Stimulated activated naive CD4-positive, alpha-beta T cell (primary cell): ENCODE measurements around the gene CCR7.
"Not testable (repeated sequence)": the region's sequence is repeated elsewhere in the genome, so short reads cannot be mapped to it uniquely, and the experiment has no call there.

ENCODE experiments used
- DNase-seq, 6 experiments: peaks; one replicate each; lab custom pipeline; 2025; lab: John Stamatoyannopoulos, UW

The CCR7 gene

DNA sequence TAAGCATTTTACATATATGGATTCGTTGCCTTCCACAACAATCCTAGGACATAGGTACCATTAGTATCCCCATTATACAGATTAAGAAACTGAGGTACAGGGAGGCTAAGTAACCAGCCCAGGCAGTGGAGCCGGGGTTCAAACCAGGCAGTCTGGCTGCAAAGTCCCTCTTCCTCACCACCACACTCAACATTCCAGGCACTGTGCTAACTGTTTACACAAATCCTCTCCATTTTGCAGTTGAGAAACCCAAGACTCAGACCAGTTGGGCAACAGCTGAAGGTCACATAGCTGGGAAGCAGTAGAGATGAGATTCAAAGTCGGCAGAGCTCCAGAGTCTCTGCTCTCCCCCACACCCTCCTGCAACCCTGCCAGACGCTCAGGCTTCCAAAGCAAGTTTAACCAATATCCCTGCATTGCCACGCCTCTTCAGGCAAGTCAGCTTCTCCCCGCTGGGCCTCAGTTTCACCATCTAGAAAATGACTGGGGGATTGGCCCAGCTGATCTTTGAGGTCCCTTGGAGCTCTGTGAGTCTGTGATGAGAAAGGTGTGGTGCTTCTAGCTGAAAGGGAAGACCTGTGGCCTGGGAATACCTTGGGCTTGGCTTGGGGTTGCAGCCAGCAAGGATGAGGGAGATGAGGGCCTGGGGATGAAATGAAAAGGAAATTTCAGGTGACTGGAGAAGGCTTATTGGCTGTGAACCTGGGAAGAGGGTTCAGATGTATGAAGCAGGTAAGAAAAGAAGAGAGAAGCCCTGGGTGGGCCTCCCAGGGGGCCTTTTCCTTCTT, 14.0 kb downstream of the CCR7 start:
- peak in 1 of 6 experiments; percentile 42 for DNase-seq

DNA sequence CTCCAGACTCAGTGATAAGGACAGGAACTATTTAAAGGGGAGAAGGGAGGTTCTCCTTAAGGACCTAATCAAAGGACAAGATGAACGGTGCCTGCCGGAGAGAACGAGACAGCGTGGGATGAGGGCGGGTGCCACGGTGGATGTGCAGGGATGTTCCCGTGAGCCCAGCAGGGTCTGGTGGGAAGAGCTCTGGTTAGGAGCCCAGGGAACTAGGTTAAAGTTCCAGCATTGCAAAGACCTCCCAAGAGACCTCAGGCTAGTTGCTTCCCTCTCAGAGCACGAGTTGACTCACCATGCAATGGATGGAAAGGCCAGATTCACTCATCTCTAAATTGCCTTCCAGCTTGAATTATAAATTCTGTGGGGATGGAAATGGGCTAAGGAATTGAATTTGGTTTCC, 14.7 kb downstream of the CCR7 start:
- no peak for DNase-seq

DNA sequence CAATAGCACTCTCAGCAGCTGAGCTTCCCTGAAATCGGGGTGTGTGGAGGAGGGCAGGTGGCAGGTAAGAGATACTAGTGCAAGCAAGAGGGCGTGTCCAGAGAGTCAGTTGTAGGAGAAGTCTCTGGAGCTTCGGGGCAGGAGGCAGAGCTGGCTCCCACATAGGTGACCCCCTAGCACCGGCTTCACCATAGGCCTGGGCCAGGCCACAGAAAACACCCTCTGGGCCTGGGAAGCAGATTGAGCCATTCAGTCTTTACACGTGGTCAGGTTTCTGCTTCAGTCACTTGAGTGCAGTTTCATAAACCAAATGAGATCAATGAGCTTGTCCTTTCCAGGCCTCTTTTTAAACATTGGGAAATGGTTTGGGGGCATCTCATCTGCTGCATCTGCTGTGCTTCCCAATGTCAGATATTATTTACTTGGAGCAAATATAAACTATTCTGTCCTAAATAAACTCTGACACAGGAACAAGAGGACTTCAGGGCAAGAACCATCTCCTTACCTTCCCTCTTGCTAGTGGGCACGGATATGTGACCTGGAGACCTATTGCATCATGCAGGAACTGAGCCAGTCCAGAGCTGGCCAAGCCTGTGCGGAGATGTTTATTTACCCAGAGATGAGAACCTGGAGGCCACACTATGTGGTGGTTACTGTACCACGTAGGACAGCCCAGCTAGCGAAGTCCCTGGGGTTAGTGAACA, 16.1 kb downstream of the CCR7 start:
- peak in 1 of 6 experiments; percentile 59 for DNase-seq

DNA sequence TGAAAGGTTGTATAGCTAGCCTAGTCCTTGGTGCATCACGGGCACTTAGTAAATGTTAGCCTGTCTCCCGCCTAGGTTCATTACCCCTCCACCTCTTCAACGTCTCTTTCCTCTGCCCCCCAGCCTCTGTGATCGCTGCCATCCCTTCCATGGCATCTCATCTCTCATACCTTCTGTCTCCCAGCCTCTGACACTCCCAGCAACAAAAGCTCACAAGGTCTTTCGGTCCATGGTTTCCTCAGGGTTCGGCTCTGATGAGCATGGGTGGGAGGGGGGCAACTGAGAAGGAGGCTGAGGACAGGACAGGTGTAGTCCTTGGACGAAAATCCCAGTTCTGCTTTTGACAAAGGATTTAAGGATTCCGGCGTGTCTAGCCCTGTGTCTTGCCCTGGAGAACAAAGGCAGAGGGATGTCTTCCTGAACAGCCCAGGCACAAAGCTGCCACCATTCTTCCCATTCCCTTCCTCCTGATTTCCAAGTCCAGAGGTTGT, 16.7 kb downstream of the CCR7 start:
- peak in 2 of 6 experiments; percentile 38 to 43 for DNase-seq

- DNase-seq: no peak
These were observed 17.3 kb downstream of the CCR7 start for GRCh38 chr17:40547785-40548478.

GRCh38 chr17:40547079-40547784, 18.0 kb downstream of the CCR7 start:
- DNase-seq: peak; percentile 48 to 82 (median 70)

DNA sequence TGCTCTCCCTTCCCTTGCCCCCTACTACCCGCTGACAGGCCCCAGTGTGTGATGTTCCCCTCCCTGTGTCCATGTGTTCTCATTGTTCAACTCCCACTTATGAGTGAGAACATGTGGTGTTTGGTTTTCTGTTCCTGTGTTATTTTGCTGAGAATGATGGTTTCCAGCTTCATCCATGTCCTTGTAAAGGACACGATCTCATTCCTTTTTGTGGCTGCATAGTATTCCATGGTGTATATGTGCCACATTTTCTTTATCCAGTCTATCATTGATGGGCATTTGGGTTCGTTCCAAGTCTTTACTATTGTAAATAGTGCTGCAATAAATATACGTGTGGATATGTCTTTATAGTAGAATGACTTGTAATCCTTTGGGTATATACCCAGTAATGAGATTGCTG, 18.8 kb downstream of the CCR7 start:
- not testable (repeated sequence) for DNase-seq

DNA sequence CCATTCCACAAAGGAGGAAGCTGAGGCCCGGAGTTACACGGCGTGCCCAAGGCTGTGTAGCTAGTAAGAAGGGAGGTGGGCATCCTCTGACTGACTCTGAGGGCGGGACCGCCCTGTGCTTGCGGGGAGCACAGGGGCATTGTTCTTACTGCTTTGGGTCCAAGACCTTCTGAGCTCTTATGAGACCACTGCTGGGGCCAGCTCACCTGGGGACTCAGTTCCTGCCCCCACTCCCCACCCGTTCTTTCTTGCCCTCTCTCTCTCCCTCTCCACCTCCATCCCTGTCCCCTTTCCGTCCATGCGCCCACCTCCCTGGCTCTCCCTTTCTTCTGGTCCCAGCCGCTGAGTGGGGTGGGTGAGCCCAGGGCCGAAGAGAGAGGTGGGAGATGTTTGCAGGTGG, 19.6 kb downstream of the CCR7 start:
- no peak for DNase-seq

GRCh38 chr17:40542558-40543411, 22.5 kb downstream of the CCR7 start:
- peak in 2 of 6 experiments; percentile 24 to 26 for DNase-seq

DNA sequence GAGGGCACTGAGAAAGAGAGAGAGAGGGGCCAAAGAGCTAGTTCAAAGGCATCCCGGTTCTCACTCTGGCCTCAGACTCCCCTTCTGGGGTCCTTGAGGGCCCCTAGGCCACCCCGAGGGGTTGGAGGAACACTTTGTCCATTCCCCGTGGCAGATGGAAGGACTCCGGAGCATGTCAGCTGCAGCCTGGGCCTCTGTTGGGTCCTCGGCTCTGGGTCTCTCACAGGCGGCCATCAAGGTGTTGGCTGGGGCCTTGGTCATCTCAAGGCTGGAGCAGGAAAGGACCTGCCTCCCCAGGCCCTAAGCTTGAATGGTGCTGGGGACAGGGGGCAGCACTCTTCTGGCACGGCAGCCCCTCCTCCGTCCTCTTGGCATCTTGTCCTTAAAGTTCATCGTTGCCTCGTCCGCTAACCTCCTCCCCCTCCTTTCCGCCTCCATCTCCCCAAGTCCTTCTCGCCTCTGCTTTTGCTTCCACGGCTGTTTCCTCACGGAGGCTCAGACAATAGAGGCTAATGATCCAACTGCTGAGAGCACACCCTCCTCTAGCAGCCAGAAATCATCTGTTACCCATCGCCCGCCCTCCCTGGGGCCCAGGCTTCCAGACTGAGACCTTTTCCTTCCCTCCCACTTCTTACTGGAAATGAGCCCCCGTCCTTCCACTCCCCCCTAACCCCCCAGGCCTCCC, 23.3 kb downstream of the CCR7 start:
- peak in 1 of 6 experiments; percentile 26 for DNase-seq

DNA sequence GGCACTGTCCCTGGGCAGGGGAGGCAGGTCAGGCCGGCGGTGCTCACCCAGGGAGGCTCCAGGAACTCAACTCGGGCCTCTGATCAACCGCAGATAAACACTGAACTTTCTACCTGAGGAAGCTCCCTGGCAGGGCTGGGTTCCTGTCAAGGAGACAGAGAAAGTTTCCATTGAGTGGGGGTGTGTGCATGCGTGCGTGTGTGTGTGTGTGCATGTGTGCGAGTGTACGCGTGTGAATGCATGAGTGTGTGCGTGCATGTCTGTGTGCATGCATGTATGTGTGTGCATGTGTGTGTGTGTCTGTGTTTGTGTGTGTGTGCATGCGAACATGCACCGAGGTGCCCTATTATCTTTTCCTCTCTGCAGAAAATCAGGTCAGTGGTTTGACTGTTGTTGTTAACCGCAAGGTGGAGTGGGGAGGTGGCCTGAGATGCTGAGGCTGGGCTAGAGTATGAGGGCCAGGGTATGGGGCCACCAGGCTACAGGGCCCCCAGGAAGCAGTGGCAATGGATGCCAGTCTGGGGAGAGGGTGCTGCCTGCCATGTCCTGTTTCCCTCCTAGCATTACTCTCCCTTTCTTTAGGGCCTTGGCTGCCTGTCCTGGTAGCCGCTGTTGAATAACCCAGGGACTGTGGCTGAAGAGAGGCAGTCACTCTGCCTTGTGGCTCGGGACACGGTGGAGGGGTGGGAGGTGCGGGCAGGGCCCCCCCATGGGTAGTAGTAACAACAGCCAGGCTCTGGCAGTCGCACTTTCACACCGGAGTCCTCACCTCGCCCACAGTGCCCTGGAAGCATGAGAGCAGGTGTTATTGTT, 24.0 kb downstream of the CCR7 start:
- DNase-seq: peak; percentile 49 to 82 (median 76)

DNA sequence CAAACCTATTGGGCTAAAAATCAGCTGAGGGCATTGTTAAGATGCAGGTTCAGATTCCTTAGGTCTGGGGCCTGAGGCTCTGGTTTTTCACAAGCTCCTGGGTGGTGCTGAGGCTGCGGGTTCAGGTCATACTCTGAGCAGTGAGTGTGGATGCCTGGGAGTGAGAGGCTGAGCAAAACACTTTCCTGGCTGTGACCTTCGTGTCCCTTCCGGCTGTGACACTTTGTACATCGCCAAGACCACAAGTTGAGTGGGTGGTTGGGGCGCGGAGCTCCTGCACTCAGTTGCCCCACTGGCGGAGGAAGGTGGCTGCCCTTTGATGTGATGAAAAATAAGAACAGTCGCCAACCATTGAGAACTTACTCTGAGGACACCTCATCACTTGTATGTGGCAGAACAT, 24.8 kb downstream of the CCR7 start:
- DNase-seq: peak in 5 of 6 experiments; percentile 21 to 70 (median 43)

DNA sequence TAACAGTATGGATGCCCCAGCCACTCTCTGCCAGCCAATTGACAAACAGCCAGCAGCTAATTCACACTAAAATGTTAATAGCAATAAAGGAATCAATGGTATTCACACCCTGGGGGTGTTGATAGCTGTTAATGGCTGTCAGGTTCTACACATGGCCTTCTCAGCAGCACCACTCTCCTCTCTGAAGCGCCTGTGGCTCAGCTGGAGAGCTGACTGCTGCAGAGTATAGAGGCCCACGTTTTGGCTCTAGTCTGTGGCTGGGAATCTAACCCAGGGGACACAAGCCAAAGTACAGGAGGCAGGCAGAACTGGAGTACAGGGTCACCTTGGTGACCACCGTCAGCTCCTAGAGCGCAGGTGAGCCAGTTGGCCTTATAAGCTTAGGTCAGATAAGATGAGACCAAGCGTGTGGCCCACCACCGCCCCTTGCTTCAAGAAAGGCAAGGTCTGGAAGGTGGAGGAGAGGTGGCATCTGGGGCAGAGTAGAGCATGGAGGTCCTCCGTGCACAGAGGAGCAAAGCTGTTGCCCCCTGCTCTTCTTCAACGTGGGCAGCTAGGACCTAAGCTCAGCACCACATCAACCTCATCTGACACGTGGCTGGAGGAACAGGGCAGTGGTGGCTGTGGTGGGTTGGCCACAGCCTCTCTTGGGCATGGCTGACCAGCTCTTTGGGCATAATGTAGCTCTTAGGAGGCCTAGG, 25.4 kb downstream of the CCR7 start:
- DNase-seq: no peak

DNA sequence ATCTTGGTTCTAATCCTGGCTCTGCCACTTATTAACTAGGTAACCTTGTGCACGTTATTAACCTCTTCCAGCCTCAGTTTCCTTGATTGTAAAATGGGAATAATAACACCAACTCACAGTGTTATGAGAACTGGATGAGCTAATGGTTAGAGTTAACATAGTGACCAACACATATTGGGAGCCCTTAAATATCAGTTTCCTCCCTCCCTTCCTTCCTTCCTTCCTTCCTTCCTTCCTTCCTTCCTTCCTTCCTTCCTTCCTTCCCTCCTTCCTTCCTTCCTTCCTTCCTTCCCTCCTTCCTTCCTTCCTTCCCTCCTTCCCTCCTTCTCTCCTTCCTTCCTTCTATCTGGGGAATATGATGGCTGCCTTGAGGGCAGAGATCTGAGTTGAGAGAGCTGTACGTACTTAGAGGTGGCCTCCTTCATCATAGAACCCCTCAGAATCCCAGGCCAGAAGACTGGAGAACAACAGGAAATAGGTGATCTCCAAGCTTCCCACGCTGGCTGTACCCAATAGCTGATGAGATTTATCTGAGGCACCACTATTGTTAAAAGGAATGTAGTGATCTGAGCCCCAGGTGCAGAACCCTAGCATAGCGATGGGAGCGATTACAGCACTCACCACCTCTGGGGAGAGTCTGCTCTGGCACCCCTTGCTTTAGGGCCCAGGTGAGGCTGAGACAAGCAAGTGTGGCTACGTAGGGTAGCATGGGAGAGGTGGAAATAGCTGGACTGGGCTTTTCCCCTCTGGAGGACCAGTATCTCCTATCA, 26.2 kb downstream of the CCR7 start:
- DNase-seq: no peak

- no peak for DNase-seq
These were observed 27.0 kb downstream of the CCR7 start for GRCh38 chr17:40538019-40538935.

DNA sequence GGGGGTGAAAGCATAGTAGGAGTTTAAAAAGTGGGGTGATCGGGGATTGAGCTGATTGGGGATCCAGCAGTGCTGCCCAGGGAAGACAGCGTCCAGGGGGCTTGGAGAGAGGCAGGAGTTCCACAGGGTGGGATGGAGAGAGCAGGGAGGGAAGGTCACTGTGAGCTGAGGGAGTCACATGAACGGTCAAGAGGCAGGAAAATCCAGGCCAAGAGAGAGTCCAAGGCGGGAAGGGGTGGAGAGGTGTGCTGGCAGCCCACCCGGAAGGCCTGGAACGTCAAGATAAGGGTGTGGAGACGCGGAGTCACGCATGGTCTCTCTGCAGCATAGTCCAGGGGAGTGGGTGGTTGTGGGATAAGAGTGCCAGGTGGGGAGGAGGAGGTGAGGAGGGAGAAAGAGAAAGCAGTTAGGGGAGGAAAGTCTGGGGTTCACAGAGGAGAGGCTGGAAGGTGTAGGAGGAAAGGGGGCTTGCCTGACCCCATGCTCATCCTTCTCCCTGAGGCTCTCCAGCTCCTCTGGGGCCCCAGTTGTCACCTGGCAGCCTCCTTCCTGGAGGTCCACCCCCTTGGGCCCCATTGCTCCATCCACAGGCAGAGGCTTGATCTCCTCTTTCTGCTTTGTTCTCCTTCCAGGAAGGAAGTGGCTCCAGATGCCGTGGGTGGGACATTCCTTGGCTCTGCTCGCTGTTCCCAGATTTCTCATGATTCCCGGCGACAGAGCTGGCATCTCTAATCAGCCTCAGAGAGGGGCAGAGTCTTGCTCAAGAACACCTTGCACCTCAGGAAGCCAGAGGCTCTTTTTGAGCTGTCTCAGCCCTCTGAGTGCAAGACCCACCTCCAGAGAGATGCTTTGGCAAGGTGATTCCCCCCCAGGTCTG, 28.7 kb downstream of the CCR7 start:
- peak in 1 of 6 experiments; percentile 36 for DNase-seq
